Measurements from ENCODE around the gene GRK6.
A peak's percentile ranks its signal among the peaks of the same experiment; 100 is the strongest.
"Not testable (repeated sequence)": the region's sequence is repeated elsewhere in the genome, so short reads cannot be mapped to it uniquely, and the experiment has no call there.

The GRK6 gene

DNA sequence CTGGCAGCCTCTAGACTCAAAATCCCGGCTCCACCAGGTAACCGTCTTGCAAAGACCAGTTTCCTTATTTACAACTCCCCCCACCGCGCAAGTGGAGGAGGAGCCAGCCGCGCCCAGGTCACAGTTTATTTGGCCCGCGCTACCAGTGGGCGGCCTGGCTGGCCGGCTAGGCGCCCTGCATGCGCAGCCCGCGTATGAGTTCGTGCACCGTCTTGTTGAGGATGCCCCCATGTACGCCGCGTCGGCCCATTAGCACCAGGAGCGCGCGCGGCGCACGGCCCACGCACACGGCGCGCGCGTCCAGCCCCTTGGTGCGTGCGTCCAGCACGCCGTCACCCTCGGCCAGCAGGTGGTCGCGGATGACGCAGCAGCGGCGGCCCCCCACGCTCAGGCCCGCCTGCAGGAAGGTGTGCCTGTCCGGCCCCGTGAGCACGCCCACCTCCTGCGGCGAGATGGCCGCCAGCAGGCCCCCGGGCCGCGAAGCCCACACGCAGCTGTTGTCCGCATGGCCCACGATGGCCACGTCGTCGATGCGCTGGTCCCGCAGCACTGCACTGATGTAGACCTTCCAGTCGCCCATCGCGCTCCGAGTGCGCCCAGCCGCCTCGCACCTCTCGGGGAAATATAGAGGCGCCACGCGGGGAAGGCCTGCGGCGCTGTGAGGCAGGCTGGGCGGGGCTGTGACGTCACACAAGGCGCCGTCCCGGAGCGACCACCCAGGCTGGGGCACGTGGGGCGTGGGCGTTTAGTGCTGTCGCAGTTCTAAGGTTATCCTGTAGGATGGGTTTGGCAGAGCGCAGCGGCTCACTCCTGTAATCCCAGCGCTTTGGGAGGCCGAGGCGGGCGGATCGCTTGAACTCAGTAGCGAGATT is 26.2 kb upstream of the GRK6 start, which contains the start of gene PFN3:
Gene PFN3 (minus strand): TSS at position 665 of the 872 bp plus-strand sequence. CDS start 85 bp downstream, at position 580.
- no peak for DNase-seq

- DNase-seq = peak; percentile 24 to 49
Measured at GRCh38 chr5:177402271-177403043, 24.0 kb upstream of the GRK6 start.

- DNase-seq = no peak
Measured at GRCh38 chr5:177403102-177403791, 23.2 kb upstream of the GRK6 start.

DNA sequence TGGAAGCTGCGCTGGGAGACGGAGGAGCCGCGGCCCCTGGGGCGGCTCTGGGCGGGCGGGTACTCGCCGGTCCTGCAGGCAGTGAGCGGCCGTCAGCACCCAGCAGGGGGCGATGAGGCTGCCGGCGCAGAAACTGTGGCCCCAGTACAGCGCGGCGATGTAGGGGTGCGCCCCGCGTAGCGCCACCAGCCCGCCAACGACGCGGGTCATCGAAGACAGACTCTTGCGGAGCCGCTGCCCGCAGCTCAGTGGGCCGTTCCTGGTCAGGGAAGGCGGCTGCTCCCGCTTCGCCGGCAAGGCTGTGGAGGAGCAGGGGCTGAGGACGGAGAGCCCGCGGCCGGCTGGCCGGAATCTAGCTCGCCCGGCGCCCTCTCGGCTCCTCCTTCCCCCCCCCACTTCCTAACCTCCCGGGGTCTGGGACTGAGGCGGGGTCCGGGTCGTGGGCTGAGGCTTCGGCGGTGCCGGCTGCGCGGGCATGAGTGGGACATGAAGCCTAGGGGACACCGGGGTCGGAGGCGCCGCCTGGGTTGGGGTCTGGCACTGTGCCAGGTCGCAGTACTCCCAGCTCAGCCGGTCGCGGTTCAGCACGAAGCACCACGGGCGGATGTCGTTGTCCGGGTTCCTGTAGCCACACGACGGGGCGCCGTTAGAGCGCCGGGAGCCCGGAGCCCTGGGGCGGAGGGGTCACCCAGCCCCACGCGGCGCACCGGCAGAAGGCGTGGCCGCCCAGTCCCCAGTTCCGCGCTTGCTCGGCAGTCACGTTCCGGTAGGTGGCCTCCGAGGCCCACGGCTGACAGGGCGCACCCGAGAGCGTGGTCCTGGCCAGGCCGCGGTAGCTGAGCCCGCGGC is 22.5 kb upstream of the GRK6 start:
- DNase-seq = peak; percentile 79 to 86

DNA sequence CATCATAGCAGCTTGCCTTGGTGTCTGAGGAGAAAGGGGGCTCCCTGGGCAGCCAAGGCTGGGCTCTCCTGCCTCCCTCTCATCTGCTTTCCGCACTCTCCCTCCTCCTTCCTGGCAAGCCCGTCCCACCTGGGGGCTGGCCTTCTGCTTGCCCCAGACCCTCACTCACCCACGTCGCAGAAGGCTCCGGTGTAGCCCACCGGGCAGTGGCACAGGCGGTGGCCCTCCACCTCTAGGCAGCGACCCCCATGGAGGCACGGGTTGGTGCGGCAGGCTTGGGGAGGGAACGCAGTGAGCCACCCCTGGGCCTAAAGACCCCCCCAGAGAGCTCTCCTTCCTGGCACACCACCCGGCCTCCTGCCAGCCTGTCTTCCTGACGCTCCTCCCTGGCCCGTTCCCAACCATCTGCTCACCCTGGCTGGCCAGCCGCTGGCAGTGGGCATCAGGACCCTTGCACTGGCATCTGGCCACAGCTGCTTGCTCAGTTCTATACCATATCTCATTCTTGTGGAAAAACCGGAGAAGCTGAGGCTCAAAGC is 21.8 kb upstream of the GRK6 start:
- DNase-seq = no peak

DNA sequence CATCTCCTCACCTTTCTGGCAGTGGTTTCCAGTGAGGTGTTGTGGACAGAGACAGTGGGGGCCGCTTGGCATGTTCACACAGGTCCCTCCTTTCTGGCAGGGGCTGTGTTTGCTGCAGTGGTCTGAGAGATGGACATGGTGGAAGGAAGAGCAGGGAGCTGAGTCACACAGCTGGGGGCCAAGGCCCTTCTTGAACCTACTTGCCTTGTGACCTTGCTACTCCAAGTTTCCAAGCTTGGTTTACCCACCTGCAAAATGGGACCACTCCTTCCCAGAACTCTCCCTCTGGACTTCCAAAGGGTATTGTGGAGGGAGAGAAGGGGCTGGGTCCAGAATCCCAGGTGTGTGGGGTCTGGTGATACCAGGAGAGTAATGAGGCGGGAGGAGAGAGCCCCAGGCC is 21.2 kb upstream of the GRK6 start:
- DNase-seq = no peak

- peak; percentile 72 to 78 for DNase-seq
Measured at GRCh38 chr5:177405805-177406204, 20.7 kb upstream of the GRK6 start.

DNA sequence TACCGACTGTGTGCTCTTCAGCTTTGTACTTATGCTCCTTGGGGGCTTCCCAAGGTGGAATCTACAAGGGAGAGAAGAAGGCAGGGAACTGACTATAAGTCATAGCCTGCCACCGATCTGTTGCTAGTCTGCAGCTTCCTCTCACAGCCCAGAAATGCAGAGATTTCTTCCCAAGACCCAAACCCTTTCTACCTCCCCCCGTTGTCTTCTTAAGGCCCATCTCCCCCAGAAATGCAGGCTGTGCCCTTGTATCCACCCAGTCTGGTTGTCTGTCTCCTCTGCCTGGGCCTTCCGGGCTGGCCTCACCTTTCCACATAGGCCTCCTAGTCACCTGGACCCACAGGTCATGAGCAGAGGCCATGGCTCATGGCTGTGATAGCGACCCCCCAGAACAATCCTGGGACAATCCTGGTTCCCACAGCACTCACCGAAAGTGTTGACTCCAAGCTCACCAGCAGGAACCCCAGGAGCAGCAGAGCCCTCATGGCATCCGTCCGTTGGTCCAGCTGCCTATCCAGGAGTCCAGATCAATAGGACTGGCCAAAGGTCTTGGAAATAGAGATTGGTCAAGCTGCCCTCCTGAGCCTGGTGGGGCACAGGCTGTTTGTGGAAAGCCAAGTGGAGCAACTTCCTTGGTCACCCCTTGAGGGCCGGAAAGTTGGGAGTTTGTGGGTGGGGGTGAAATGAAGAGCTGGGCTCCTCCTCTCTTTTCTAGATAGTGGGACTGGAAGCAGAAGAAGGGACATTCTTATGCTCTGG is 17.3 kb upstream of the GRK6 start, which contains the start of gene F12:
Gene F12 (minus strand): TSS at position 522 of the 759 bp plus-strand sequence. CDS start 37 bp downstream, at position 485.
- DNase-seq = no peak

GRCh38 chr5:177410575-177410974 is 15.9 kb upstream of the GRK6 start:
- no peak for DNase-seq

- DNase-seq = no peak
Measured at GRCh38 chr5:177412603-177413233, 13.8 kb upstream of the GRK6 start.

GRCh38 chr5:177414481-177414880 is 12.0 kb upstream of the GRK6 start:
- DNase-seq = no peak

- not testable (repeated sequence) for DNase-seq
Measured at GRCh38 chr5:177417081-177417480, 9.4 kb upstream of the GRK6 start.

DNA sequence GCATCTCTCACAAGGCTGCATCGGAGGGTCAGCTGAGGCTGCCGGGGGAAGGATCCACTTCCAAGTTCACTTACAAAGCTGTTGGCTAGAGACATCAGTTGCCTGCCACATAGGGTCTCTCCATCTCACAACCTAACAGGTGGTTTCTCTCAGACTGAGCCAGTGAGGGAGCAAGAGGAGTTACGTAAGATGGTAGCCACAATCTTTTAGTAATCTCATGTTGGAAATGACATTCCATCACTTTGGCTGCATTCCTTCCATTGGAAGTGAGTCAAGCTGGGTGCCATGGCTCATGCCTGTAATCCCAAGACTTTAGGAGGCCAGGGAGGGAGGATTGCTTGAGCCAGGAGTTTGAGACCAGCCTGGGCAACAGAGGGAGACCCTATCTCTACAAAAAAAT is 7.4 kb upstream of the GRK6 start:
- DNase-seq = no peak

- DNase-seq = not testable (repeated sequence)
Measured at GRCh38 chr5:177420472-177420871, 6.0 kb upstream of the GRK6 start.

DNA sequence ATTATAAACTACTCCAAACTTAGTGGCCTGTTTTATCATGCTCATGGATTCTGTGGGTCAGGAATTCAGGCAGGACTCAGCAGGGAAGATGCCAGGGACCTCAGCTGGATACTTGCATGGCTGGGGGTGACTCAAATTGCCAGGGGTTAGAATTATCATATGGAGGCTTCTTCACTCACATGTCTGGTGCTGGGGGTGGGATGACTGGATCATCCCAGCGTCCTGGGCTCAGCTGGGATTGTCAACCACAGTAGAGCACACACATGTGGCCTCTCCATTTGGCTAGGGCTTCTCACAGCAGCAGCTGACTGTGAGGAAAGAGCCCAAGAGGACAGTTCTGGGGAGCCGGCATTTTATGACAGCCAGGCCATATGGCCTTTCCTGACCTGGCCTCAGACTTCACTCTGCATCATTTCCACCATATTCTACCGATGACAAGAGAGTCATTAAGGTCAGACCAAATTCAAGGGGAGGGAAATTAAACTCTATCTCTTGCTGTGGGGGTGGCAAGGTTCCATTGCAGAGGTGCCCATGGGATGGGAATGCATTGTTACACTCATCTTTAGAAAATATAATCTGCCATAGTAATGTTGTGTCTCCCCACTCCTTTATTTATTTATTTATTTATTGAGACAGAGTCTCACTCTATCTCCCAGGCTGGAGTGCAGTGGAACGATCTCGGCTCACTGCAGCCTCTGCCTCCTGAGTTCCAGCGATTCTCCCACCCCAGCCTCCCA is 5.2 kb upstream of the GRK6 start:
- no peak for DNase-seq

DNA sequence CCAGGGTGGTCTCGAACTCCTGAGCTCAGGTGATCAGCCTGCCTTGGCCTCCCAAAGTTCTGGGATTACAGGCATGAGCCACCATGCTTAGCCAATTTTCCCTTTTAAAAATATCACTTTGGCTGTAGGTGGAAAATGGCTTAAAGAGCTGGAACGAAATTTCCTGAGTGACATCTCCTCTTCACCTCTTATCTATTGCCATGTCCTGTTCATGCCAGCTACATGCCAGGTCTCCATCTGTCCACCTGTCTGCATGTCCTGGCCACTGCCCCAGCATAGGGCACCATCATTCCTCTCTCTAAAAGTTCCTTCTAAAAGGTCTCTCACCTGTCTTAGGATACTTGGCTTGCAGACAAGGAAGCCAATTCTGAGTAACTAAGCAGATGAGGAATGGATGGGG is 2.8 kb upstream of the GRK6 start:
- DNase-seq = no peak

DNA sequence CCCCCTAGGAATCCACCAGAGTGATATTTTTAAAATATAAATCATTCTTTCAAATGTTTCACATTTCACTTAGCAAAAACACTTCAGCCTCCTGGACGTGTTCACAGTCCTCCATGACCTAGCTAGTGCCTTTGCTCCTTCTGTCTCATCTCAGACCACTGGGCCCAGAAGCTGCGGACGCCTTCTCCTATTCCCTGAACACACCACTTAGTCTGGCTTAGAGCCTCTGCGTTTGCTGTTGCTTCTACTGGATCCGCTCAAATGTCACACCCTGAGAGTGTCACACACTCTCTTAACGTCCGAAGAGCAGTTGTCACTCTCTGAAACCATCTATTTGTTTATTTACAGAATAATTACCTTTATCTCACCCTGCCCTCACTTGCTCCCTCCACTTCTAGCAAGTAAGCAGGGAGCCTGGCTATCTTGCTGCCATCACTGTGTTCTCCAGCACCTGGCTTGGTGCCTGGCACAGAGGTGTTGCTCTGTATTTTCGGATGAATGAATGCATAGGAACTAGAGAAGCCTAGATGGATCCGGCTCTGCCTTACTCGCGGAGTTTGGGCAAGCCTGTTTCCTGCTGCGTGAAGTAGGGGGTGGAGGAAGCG is 1.2 kb upstream of the GRK6 start:
- no peak for DNase-seq

DNA sequence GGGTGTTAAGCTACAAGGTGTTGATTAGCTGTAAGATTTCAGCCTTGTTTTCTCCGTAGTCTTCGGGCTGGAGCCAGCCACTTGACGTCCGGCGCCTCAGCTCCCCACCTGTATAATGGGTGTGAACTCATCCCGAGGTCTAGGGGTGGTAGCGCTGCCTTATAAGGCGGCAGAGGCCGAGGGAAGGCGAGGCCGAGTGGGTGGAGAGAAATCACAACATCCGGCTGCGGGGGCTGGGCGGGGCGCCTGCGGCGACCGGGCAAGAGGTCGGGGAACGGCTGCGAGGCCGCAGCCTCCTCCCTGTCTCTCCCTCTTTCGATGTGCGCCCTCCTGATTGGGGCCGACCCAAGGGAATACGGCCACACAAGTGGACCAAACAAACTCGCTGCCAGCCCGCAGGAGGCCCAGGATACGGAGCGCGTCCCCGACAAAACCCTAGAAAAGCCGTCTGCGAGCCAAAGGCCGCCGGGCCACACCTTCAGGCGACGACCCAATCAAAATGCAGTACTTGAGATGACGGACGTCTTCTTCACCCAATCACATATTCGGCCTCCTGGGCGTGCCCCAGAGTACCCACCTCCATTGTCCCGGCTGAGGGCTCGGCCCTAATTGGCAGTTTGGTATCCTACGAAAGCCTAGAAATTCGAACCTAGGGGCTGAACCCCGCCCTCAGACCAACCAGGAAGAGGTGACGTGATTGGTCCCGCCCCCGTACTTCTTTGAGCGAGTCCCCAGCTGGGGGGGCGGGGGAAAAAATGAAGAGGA is 493 bp upstream of the GRK6 start:
- DNase-seq = peak; percentile 100
